Stimulated activated CD8-positive, alpha-beta memory T cell treated with anti-CD3 and anti-CD28 coated beads, Interleukin-12 subunit alpha, Interleukin-12 subunit beta, amount 100 ng/mL, for 24 hours (primary cell): ENCODE measurements around the gene TBL1XR1.

Source experiments
- DNase-seq: peaks from one replicate; pipeline ENCODE4 v3.0.0-alpha.2; 2020; ENCODE audit errors: extremely low read depth

The TBL1XR1 gene

DNA sequence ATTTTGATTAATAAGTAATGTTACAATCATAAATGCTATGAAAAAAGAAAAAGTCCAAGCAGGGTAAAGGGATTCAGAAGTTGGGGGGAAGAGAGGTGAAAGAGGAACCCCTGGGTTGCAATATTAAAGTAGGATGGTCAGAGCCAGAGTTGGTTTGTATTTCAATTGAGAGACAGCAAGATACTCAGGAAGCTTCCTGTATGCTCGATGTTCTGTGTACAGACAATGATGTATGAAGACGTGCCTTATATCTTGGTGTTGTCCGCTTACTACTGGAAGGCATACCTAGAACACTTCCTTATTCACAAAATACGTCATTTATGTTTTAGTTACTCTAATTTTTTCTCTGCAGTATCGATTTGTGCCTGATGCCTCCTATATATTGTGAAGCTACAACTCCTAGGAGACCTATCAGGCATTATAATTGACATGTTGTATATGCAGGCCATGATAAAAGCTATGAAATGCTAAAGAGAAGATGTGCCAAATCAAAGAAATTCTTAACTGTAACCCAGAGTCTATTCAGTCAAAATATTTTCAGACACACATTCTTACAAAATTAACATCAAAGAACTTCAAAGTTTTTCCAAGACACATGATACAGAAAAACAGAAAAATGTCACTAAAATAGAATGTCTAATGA, 87.5 kb downstream of the TBL1XR1 start:
- no peak for DNase-seq

DNA sequence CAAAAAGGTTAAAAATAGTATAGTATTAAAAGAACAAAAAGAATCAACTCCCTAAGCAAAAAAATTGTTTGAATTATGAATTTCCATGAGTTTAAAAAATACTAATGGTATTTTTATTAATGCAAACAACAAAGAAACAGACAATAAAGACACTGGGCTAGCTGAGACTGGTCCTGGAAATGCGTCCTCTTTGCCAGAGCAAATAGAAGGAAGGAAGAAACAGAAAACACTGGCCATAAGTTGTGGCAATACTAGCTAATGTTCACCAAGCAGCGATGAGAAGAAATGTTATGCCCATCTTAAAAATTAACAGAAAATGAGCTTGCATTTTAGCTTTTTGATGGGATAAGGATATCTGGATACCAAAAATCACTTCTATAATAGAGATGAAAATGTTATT, 88.6 kb downstream of the TBL1XR1 start:
- DNase-seq = no peak

DNA sequence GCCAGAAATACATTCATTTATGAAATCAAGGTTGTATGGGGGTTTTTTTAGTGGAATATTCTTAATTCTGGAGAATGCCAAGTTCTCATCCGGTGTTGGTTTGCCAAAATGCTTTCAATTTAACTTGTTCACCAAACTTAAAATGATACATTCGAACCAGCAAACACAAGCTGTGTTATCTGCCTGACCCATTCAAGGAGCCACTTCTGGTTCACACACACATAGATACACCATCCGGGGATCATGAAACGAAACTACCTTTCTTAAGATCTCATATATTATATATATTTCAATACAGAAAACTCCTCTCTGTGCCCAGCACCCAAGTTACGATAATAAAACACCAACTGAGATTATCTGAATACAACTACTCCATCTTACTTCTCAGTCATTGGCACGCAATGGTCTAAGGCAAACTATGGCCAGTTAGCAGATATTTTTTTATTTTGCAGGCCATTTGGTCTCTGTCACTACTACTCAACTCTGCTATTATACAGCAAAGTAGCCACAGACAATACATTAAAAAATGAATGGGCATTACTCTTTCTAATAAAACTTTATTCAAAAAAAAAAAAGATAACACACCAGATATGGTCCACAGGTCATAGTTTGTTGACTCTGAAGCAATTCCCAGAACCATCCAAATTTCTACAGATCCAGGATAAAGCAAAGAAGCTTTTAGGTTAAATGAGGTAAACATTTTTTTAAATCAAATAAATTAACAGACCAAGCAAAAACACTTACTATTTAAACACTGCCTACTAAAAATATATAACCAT, 89.6 kb downstream of the TBL1XR1 start:
- DNase-seq = no peak

DNA sequence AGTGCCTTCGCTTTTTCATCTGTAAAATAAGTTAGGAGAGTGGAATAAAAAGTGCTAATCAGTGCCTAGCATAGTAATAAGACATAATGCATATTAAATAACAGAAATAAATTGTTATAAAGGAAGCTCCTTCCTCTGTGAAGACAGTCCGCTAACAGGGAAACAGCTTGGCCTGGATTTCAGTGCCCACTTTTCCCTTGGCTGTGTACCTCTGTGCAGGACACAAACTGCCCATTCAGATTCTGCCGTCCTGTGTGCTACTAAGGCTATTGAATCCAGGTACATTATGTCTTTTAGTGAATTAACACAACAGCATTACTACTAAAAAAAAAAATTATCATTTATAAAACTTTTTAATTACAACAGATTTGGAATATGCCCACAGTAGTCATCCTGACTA, 90.7 kb downstream of the TBL1XR1 start:
- DNase-seq = no peak

DNA sequence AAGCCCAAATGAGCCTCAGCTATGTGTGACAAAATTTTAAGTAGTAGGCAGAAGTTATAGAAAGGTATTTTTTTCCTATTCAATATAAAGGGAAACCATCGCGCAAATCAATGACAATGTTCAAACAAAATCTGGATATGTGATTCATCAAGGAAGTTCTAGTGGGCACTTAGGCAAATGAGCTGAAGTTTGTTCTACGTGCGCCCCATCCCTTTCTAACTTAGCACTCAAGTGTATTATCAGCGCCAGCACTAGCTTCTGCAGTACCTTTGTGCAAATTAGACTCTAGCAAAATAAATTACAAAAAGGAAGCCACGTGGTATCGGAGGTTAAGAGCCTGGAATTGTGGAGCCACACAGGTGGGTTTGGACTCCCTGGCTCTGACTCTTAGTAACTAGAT, 91.1 kb downstream of the TBL1XR1 start:
- no peak for DNase-seq

DNA sequence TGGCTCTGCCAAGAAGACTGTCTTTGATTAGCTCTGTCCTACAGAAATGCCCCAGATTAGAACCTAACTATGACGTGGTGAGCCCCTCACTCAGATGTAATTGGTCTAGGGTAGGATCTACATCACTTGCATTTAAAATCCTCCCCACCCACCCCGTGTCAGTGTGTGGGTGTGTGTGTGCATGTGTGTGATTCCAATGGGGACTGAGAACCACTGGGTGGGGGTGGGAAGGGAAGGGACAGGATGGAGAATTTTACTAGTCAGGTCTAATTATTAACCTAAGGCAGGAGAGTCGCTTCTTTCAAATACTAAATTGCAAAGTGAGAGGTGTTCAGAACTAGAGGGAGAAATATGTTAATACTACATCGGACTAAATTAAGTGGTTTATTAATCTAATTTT, 91.7 kb downstream of the TBL1XR1 start:
- no peak for DNase-seq

DNA sequence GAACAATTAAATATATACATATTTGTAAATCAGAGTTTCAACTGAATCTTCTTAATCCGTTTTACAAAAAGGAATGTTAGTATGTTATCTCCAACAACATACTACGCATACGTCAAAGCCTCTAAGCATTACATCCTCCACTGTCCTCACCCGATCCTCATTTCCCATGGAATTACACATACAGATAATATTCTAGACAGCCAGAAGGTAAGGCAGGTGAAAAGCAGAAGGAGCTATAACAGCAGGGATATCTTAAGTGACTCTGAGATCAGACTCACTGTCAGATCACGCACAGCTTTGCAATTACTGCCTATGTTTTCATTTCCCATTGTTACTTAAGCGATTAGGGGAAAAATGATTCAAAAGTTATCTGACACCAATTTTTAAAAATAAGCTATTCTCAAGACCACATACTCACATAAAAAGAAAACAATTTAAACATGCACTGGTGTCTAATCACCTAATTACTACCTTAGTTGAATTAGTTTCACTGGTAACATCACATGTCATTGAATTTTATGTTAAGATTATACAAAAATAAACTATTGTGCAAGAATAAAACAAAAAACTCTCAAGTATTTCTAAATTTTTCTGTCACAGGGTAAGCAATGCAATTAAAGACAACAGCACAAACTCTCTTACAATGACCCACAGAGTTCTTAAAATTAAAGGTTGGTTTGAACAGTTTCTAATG, 92.8 kb downstream of the TBL1XR1 start:
- DNase-seq = no peak

DNA sequence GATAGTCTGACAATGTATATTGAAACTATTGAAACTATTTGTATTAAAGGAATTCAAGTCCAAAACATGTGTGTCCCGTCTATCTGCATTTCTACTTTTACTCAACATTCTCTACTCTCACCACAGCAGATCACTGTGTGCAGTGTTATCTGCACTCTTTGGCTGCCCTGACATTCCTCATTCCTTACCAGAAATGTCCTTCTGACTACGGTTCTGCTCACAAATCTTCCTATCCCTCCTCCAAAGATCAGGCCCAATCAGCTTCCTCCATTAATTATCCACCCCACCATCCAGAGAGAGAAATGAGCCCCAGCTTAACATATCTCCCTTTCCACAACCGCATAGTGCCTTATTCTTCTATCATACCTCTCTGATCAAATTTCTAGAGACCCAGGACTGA, 94.7 kb downstream of the TBL1XR1 start:
- no peak for DNase-seq

DNA sequence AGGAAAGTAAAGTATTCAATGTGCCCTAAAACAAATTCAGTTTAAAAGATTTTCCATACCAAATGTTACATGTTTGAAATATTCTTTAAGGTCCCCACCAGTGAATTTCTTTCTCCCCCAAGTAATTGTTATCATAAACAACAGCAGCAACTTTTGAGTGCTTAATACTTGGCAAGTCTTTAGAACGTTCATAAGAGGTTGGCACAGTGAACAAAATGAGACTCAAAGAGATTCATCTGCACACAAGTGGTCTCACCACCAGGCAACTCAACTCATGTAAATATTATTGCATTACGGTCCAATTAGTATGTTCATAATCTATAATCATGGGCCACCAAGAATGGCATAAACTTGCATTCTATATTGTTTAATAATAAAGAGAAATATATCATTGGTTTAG, 98.7 kb downstream of the TBL1XR1 start:
- DNase-seq = no peak

DNA sequence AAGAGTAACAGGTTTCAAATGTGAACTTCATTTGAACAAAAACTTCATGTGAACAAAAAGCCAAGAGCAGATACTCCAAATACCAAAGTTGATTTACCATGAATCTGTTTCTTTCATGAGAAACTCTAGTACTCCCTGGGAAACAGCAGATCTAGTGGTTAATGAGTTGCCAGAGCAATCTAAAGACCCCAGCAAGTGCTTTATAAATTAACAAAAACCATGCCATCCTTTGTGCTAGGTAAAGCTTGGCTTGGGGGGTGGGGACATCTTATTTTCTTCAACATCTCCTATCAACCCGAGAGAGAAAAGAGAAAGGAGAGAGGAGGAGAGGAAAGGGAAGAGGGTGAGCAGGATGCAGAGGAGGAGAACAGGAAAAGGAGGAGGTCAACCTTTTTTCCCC, 100.7 kb downstream of the TBL1XR1 start:
- DNase-seq = no peak

DNA sequence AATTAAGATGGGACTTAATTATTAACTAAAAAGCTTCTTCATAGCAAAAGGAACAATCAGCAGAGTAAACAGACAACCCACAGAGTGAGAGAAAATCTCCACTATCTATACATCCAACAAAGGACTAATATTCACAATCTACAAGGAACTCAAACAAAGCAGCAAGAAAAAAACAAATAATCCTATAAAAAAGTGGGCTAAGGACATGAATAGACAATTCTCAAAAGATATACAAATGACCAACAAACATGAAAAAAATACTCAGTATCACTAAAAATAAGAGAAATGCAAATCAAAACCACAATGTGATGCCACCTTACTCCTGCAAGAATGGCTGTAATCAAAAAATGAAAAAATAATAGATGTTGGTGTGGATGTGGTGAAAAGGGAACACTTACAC, 103.3 kb downstream of the TBL1XR1 start:
- DNase-seq = no peak

DNA sequence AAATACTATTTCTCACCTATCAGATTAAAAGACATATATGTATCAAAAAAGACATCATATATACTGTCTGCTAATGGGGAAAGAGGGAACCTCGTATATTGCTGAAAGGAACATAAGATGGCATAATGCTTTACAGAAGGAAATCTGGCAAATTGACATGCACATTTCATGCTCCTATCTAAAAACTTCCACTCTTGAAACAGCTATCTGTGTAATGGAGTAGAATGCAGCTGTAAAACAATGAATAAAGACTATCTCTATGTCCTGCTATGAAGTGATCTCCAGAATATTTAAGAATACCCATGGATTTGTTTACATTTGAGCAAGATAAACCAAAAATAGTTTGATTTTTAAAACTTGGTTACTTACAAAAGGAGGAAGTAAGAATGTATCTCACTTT, 107.4 kb downstream of the TBL1XR1 start:
- DNase-seq = no peak

DNA sequence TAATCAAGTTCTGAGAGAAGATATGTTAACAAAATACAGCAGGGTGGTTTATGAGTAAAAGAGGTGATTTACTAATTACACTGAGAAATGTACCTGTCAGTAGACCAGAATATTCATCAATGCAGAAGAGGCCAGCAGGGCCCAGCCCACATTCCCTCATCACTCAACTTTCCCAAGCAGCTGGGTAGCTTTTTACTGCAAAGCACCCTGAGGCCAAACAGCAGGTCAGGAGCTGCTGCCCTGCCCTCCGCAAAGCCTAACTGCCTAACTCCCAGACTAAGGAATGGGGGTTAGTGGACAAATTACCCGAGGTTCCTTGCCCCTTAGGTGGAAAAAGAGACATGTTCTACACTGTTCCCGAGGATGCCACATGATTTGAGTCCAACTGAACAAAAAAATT, 108.2 kb downstream of the TBL1XR1 start:
- no peak for DNase-seq

DNA sequence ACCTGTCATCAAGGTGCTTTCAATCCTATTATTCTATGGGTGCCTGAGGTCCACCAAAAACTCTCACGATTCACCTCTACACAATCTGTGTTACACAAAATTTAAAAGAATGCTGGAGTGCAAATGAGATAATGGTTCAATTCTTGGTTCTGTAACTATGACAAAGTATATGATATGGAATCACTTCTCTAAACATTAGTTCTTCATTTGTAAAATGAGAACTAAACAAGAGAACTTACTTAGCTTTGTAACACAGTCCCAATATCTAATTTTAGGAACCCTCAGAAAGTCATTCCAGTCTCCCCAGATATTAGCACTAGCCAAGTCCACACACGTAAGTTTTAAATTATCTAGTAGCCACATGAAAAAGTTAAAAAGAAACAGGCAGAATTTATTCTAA, 111.5 kb downstream of the TBL1XR1 start:
- no peak for DNase-seq

DNA sequence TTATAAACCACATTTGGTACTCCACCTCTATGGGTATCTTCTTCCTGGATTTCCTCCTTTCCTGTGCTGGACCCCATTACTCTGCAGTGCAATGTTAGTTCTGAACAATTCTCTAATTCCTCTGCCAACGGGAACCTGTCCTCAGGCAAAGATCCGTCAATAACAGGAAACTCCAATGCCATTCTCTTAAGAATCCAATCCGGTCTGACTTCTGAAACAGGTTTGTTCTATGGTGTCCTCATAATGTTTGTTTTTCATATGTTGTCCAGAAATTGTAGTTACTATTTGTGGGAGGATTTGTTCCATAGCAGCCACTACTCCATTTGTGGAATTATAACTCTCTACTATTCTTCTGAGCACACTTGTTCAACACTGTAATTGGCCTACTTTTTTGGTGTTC, 112.7 kb downstream of the TBL1XR1 start:
- no peak for DNase-seq

DNA sequence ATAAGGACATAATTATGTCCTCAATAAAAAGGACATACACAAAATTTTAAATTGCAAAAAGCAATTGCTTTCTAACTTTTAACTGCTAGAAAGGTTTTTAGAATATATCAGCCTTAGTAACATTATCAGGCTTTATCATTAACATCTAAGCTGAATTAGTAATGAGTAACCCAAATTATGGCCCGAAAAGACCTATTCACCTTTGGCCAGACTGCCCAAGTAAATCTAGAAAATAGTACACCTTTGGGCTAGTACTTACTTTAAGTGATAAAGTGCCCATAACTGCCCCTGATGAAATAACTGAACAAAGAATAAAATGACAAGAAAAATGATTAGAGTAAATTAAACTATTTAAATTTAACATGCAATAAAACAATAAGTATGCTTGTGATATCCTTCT, 117.2 kb downstream of the TBL1XR1 start:
- DNase-seq = no peak

DNA sequence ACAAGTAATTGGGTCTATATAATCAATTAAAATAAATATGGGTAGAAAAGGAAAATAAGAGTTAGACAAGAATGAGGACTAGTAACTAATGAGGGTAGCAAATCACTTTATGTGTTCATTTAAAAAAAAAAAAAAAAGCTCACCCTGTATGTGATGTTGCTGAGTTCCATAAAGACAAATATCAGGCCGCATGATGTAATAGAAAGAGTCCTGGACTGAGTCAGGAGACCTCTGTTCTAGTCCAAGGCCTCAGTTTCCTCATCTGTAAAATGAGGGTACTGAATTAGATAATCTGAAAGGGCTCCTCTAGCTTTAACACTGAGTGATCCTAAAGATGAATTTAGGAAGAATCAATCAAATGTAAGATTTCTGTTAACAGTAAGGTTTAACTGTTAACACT, 117.6 kb downstream of the TBL1XR1 start:
- no peak for DNase-seq

DNA sequence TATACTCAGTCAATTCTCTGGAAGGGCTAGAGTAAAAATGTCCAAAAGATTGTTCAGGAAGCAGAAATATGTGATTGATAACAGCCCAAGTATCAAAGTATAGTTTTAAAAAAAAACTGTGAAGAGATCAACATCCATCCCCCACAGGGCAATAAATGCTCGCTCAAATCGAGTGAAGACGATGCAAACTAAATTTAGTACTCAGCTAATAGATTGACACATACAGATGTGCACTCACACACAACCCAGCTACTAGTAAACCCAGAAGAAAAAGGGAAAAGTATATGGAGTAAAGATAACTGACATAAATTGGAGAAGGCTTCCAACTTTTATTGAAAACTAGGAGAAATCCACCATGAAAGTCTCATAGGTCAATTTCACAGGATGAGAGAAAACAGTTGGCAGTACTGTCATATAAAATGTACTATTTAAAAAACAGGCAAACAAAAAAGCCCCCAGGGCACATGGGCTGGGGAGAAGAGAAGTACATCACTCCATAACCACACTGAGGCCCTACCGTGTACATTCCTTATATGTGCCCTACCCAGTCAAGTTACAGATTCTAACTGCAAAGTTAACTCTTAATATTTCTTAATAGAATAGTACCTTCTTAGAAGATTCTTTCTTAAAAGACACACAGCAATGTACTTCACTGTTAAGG, 125.7 kb downstream of the TBL1XR1 start:
- DNase-seq = no peak

DNA sequence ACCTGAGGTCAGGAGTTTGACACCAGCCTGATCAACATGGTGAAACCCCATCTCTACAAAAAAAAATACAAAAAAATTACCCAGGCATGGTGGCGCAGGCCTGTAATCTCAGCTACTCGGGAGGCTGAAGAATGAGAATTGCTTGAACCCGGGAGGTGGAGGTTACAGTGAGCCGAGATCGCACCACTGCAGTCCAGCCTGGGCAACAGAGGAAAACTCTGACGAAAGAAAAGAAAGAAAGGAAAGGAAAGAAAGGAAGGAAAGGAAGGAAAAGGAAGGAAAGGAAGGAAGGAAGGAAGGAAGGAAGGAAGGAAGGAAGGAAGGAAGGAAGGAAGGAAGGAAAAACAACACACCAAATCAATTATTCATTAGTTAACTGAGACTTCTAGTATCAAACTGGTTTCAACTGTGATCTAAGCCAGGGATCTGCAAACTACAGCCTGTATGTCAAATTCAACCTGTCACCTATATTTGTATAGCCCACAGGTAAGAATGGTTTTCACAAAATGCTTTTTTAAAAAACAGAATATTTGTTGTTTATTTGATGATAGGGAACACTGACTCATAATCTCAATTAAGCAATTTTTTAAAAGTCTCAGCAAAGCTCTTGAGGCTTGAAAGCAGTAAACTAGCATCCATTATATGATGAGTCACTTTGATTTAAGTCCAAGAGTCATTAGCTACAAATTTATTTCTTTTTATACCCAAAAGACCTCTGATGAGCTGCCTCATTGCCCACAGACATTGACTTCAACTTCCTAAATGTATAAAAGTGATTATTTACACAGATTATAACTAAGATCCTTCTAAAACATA, 127.6 kb downstream of the TBL1XR1 start:
- no peak for DNase-seq

DNA sequence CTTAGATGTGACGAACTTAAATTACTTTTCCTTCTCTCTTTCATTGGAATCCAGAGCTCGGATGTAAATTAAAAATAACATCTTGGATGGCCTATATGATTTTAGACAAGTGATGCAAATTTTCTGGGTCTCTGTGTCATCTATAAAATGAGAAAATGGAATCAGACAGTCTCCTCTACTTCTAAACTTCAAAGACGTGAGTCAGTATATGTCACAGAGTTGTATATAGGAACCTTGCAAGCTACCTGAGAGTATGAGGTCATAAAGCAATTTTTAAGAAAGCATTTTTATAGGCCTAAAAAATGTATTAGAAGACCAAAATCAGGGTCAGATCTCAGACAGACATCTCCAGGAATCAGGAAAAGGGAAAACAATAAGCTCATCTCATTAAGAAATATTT, 128.3 kb downstream of the TBL1XR1 start:
- no peak for DNase-seq

DNA sequence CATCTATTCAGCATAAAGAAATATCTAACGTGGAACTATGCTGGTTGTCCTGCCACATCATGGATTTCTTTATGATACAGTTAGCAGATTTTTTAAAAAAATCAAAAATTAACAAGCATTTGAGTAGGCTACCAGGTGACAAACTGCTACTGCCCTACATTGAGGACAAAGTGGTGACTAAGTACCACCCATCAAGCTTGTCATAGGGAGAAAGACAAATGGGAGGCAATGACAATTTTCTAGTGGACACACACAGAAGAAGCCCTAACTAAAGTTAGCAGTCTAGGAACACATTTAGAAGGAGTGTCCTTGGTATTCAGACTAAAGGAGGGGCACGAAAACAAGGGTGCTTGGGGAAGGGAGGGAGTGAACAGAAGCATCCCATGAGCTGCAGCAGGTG, 131.2 kb downstream of the TBL1XR1 start:
- DNase-seq = no peak
